Spleen (tissue), 13 donors: ENCODE measurements around the gene TNFSF4. TPM values are rescaled to one million over a fixed set of nuclear protein-coding genes. Genes with fewer than 3 reads are reported as not detected.

ENCODE experiments used
- DNase-seq: peaks from one replicate; pipeline ENCODE4 v3.0.0-alpha.2; 2020
- H3K27ac ChIP-seq, 8 donors: fragments of 200-600 bp; sonication (generic) in 7 of 8; 1 replicate in 4 of 8; 2 replicates in 4 of 8; pipeline versions ENCODE4 v1.5.0 to v1.8.0; 2016 to 2021; ENCODE audit warnings: inconsistent platforms in 4 of 8, mild to moderate bottlenecking in 4 of 8, moderate library complexity in 1 of 8
- H3K27me3 ChIP-seq, 7 donors: fragments of 200-600 bp; sonication (generic) in 6 of 7; replicated peaks in 1 of 7; 1 replicate in 4 of 7; 2 replicates in 3 of 7; pipeline versions ENCODE4 v1.5.0 to v1.8.0; 2016 to 2021; ENCODE audit warnings: inconsistent platforms in 3 of 7, mild to moderate bottlenecking in 1 of 7
- H3K36me3 ChIP-seq, 6 donors: fragments of 200-600 bp; sonication (generic) in 5 of 6; 1 replicate in 4 of 6; 2 replicates in 2 of 6; pipeline versions ENCODE4 v1.5.0 to v1.8.0; 2016 to 2021; ENCODE audit warnings: inconsistent platforms in 2 of 6
- H3K4me1 ChIP-seq, 6 donors: fragments of 200-600 bp; sonication (generic) in 5 of 6; 1 replicate in 3 of 6; 2 replicates in 3 of 6; pipeline versions ENCODE4 v1.5.0 to v1.8.0; 2016 to 2021; ENCODE audit warnings: inconsistent platforms in 3 of 6
- H3K4me3 ChIP-seq, 8 donors: fragments of 200-600 bp; sonication (generic) in 7 of 8; 1 replicate in 4 of 8; 2 replicates in 4 of 8; pipeline versions ENCODE4 v1.5.0 to v1.8.0; 2016 to 2021; ENCODE audit warnings: inconsistent platforms in 4 of 8, mild to moderate bottlenecking in 4 of 8, moderate library complexity in 2 of 8
- H3K9me3 ChIP-seq, 8 donors: fragments of 200-600 bp; sonication (generic) in 7 of 8; 1 replicate in 4 of 8; 2 replicates in 4 of 8; pipeline versions ENCODE4 v1.5.0 to v1.8.0; 2016 to 2021; ENCODE audit warnings: inconsistent platforms in 4 of 8
- POLR2A ChIP-seq, 3 donors: fragments of 450-650 bp; IDR thresholded peaks; one replicate each; pipeline ENCODE4 v1.5.1; 2017; ENCODE audit warnings: antibody characterized with exemption in 3 of 3, mild to moderate bottlenecking in 1 of 3
- POLR2AphosphoS5 ChIP-seq, 3 donors: sonication (generic); formaldehyde crosslinking; IDR thresholded peaks; one replicate each; pipeline ENCODE4 v1.5.1; 2017; ENCODE audit warnings: antibody characterized with exemption in 3 of 3
- WGBS, 5 donors: extraction: QIAGEN DNeasy Blood & Tissue Kit in 3 of 5; methylation state at CpG; one replicate each; pipeline versions ENCODE4 v1.1.5 to v1.1.7; 2013 to 2018; 5-methylcytosine and 5-hydroxymethylcytosine counted together
- intact Hi-C: fragments of 100-400 bp; cut with DNase I; formaldehyde crosslinking; loops from one replicate; pipeline ENCODE4 v1.15.0; 2023; ENCODE audit warnings: low total_unique reads
- long read RNA-seq, 2 donors: transcript quantifications; one replicate each; lab custom pipeline, GENCODE V29; 2026
- polyA plus RNA-seq, 3 donors: library from polyadenylated mRNA; stranded (reverse); fragments of 200-250 nt; gene quantifications; one replicate each; pipeline ENCODE4 v1.2.1, GENCODE V29; 2013
- total RNA-seq, 7 donors: library from RNA; depleted of rRNA in 3 of 7; stranded (reverse); fragments of >200 nt in 3 of 7; fragmentation: NEBNext Ultra II Directional in 4 of 7; extraction: Animal tissue kit (Norgen Biotek cat#: 25700) in 4 of 7; gene quantifications; one replicate each; pipeline versions ENCODE4 v1.1.0 to v1.2.1, GENCODE V29; 2016 to 2021
- TF ChIP-seq, protein P1 (sequence below), 11 experiments: fragments of 200-600 bp in 7 of 11; fragments of 450-650 bp in 4 of 11; sonication (generic) in 4 of 11; IDR thresholded peaks in 8 of 11; conservative IDR thresholded peaks in 3 of 11; 1 replicate in 7 of 11; 2 replicates in 4 of 11; pipeline versions ENCODE4 v1.4.0 to v1.8.0; 2016 to 2021; ENCODE audit warnings: antibody characterized with exemption in 11 of 11, inconsistent platforms in 4 of 11, mild to moderate bottlenecking in 1 of 11
- donor health status: healthy with polysubstance abuse.
- donor health status: DM: no; HTN: no; CAD: no; lungs with moderate emphysema.
- donor health status: DM: no; HTN: no; CAD: no.
- donor health status: Bipolar disorder and iron deficiency.
- donor health status: healthy.
- donor health status: DM: no; HTN: no; CAD: no.
- donor health status: DM: yes; HTN: yes; CAD: no.

TNFSF4 gene, protein sequence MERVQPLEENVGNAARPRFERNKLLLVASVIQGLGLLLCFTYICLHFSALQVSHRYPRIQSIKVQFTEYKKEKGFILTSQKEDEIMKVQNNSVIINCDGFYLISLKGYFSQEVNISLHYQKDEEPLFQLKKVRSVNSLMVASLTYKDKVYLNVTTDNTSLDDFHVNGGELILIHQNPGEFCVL
- 10 to 100 TPM in 1 of 7 donors, 1 to 10 TPM in 6; 3.7 to 11.0 (median 5.3) TPM for total RNA-seq
- 1 to 10 TPM; 1.4 to 4.5 (median 3.0) TPM for polyA plus RNA-seq
- long read RNA-seq, donor 1, partial matches to known transcripts, result 0 of 1 reads
- long read RNA-seq, donor 1, other reads (novel, unspliced or antisense), result 0 of 1 reads
- long read RNA-seq, donor 2, partial matches to known transcripts, result 0 of 2 reads
- long read RNA-seq, donor 2, other reads (novel, unspliced or antisense), result 0 of 2 reads

DNA sequence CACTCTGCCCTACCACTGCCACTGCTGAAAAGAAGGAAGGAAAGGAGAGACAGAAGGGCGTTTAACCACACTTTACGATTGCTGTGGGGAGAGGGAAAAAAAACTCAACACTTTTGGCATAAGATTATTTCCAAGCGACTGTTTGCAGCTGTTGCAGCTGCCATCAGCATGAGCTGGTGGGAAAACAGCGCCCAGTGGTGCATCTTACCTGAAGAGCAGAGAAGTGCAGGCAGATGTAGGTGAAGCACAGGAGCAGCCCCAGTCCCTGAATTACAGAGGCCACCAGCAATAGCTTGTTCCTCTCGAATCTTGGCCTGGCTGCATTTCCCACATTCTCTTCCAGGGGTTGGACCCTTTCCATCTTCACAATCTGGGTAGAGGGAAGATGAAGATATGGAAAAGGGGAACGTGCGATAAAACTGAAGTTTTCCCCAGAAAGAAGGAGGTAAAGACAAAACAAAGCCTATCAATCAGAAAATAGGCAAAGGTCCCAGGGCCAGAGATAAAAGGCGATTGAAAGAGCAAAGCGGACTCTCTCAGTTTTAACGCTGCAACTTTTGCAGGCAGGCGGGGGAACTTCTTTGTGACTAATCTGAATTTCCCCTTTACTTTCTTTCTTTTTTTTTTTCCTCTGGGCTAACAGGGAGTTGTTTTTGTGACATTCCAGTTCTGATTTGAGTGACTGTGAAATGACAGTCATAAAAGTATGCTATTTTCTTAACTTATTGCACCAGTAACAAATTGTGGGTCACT is at the start of gene TNFSF4:
Gene TNFSF4 (minus strand): TSS at position 516 of the 753 bp plus-strand sequence. CDS start 155 bp downstream, at position 361.
- Histone ChIP-seq H3K4me1 (peaks cover 17 to 58% (median 32%) of the 10 kb centered on the region in 6 donors), H3K27ac (peak within 1 kb of the TSS in 7 of 8 donors; percentile 3 to 73 (median 55)), H3K9me3 (no peaks in the 10 kb centered on the region), H3K27me3 (no peaks in the 10 kb centered on the region), H3K36me3 (no peaks in the 10 kb centered on the region), H3K4me3 (peak within 1 kb of the TSS in 1 of 8 donors; percentile 41)
- intact Hi-C loops, result loop anchor here (10.0 kb wide), 1 partner anchor 462 kb away; no protein-coding TSS in a partner anchor
- DNase-seq, result peak; percentile 74
- WGBS, 5 donors, result 17 to 22% (median 18%) methylated on average over 11 of the region's 11 CpGs
- TF ChIP-seq POLR2AphosphoS5 (IDR thresholded peaks at IDR 0.05) (no peak), POLR2A (IDR thresholded peaks at IDR 0.05) (no peak)
- TF ChIP-seq, protein P1, sequence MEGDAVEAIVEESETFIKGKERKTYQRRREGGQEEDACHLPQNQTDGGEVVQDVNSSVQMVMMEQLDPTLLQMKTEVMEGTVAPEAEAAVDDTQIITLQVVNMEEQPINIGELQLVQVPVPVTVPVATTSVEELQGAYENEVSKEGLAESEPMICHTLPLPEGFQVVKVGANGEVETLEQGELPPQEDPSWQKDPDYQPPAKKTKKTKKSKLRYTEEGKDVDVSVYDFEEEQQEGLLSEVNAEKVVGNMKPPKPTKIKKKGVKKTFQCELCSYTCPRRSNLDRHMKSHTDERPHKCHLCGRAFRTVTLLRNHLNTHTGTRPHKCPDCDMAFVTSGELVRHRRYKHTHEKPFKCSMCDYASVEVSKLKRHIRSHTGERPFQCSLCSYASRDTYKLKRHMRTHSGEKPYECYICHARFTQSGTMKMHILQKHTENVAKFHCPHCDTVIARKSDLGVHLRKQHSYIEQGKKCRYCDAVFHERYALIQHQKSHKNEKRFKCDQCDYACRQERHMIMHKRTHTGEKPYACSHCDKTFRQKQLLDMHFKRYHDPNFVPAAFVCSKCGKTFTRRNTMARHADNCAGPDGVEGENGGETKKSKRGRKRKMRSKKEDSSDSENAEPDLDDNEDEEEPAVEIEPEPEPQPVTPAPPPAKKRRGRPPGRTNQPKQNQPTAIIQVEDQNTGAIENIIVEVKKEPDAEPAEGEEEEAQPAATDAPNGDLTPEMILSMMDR (IDR thresholded peaks at IDR 0.05 in 8 of 11, conservative IDR thresholded peaks at IDR 0.05 in 3 of 11), result no peak

DNA sequence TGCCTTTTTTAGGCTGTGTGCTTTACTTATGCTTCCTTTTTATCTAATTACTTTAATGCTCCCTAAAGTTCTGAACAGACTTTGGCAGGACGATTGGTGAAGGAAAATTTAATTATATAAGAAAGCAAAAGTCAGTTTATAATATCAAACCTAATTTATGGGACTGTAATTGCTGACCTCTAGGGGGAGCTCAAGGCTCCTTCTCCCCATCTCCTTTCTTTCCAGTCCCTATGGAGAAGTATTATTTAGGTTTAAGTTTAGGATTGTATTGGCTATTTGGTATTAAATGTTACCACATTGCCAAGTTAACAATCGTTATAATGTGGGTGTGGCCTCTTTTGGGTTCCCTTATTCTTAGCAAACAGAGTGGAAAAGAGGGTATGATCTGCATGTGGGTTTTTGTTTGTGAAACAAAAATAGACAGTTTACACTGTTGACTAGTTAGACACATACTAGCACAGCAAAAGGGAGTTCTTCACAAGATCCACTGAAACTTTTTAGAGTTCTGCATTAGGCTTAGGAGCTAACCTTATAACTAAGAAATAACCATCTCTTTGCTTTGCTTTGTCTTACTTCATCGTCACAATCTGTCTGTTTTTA is 48.2 kb upstream of the TNFSF4 start:
- no peaks in the 10 kb centered on the region for H3K27me3 ChIP-seq
- H3K4me3 ChIP-seq, result no peak overlapping the region
- no peak for DNase-seq
- H3K27ac ChIP-seq, result no peak overlapping the region
- 34 to 44% (median 38%) methylated on average over 3 of the region's 3 CpGs for WGBS, 5 donors
- TF ChIP-seq, protein P1 (IDR thresholded peaks at IDR 0.05 in 8 of 11, conservative IDR thresholded peaks at IDR 0.05 in 3 of 11), result peak in 9 of 11 experiments; percentile 24 to 68 (median 59)
- TF ChIP-seq POLR2A (IDR thresholded peaks at IDR 0.05), result no peak
- TF ChIP-seq POLR2AphosphoS5 (IDR thresholded peaks at IDR 0.05), result no peak
- no peaks in the 10 kb centered on the region for H3K36me3 ChIP-seq
- intact Hi-C loops, result no loop called here
- H3K4me1 ChIP-seq, result peaks cover 0 to 10% (median 6%) of the 10 kb centered on the region in 6 donors
- peaks cover 0 to 12% (median 10%) of the 10 kb centered on the region in 8 donors for H3K9me3 ChIP-seq

DNA sequence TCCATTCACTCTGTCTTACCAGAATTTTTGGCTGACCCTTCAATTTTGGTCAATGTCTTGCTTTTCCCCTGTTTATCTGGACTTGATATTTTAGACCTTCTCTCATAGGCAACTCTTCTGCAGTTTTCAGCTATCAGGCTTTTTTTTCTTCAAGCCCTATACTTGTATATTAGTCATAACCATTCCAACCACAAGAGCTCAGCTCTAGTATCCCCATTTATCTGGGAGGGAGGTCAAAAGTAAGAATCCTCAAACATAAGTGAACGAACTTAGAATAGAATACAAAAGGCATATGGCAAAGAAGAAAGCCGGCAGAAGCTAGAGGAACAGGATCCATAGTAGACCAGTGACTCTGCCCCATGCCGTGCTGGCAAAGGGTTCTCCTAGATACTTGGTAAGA is 45.9 kb upstream of the TNFSF4 start:
- Histone ChIP-seq H3K27me3 (no peaks in the 10 kb centered on the region), H3K9me3 (no peaks in the 10 kb centered on the region), H3K4me1 (peaks cover 0 to 10% (median 6%) of the 10 kb centered on the region in 6 donors), H3K4me3 (no peak overlapping the region), H3K36me3 (no peaks in the 10 kb centered on the region), H3K27ac (no peak overlapping the region)
- intact Hi-C loops, result no loop called here
- 92 to 98% (median 95%) methylated on average over 3 of the region's 3 CpGs for WGBS, 5 donors
- TF ChIP-seq POLR2A (IDR thresholded peaks at IDR 0.05) (no peak), POLR2AphosphoS5 (IDR thresholded peaks at IDR 0.05) (no peak)
- TF ChIP-seq, protein P1 (IDR thresholded peaks at IDR 0.05 in 8 of 11, conservative IDR thresholded peaks at IDR 0.05 in 3 of 11), result no peak
- no peak for DNase-seq
